Measurements from ENCODE around the gene IGFBP1.
"Not testable (repeated sequence)": the region's sequence is repeated elsewhere in the genome, so short reads cannot be mapped to it uniquely, and the experiment has no call there.

IGFBP1 gene

GRCh38 chr7:45940237-45940781 is 52.0 kb downstream of the IGFBP1 start:
- not testable (repeated sequence) for DNase-seq

- DNase-seq: no peak
Measured at GRCh38 chr7:45940939-45941338, 52.7 kb downstream of the IGFBP1 start.

All from activated CD4-positive, CD25-positive, alpha-beta regulatory T cell treated with anti-CD3 and anti-CD28 coated beads, Interleukin-2, amount 50 U/mL, for 72 hours (primary cell).